ELR (cell line): Measurements from ENCODE around the gene LYRM4.

Experiments used
- DNase-seq: peaks from one replicate; pipeline ENCODE4 v3.0.0-alpha.2; 2015; ENCODE audit warnings: low read depth

The LYRM4 gene

DNA sequence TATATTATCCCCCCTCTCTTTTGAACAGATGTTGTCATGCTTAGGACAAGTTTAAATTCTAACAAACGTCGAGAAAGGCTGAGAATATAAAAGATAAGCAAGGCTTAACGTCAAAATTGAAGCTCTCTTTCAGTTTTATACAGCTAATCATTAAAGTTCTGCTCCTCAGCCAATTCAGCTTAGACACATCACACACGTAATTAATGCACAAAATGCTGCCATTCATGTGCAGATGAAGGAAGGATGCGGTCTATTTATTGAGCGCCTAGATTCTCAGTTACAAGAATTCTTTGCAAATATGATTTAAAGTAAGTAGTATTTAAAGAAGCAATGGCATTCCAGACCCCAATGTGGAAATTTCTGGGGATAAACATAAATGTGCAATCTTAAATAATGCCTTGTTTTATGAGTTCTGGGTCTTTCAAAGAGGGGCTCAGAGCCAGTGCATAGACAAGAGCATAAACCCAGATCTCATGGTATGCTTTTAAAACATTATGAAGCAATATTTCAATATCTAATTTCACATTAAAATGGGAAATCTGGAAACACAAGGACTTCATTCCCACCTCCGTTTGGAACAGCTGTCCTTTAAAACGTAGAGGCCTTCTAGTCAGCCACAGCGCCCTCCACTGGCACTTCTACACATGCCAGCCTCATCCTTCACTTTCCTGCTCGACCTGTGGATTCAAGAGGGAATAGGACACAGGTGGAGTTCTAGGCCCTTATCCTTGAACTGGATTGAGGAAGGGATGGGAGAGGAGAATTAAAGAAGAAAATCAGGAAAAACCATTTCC lies 85.8 kb downstream of the LYRM4 start:
- DNase-seq, result peak; percentile 44

- DNase-seq, result no peak
Observed at GRCh38 chr6:5174244-5174643, 86.5 kb downstream of the LYRM4 start.

- DNase-seq, result no peak
Observed at GRCh38 chr6:5173810-5174209, 86.9 kb downstream of the LYRM4 start.

GRCh38 chr6:5172897-5173474 lies 87.8 kb downstream of the LYRM4 start:
- DNase-seq, result no peak

GRCh38 chr6:5172041-5172653 lies 88.6 kb downstream of the LYRM4 start:
- no peak for DNase-seq

GRCh38 chr6:5167501-5167900 lies 93.2 kb downstream of the LYRM4 start:
- DNase-seq, result peak; percentile 39

DNA sequence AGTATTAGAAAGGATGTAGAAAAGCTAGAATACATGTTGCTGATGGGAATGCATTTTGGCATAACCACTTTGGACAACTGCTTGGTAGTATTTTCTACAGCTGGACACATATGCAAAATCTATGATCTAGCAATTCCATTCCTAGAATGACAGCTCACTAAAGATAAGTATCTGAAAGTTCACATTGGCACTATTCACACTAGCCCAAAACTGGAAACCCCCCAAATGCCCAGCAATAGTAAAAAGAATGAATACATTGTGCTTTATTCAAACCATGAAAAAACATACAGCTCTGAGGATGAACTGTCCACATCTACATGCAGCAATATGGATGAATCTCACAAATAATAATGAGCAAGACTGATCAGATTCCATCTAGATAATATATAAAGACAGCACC lies 96.7 kb downstream of the LYRM4 start:
- DNase-seq, result no peak

- no peak for DNase-seq
Observed at GRCh38 chr6:5163247-5163646, 97.5 kb downstream of the LYRM4 start.

DNA sequence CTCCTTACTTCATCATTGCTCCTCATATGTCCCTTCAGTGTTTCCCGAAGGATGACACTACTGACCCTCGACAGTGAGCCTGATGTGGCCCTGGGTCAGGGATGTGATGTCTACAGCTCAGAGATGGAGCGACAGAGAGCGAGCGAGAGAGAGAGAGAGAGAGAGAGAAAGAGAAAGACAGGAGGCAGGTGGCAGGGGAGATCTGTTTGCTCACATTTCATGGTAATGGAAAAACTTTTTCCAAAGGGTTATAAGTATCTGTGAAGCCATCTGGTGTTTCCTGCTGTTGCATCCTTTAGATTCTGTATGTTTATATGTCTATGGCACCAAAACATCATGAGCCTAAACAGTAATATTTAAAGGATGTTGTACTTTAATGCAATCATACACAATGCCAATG lies 98.4 kb downstream of the LYRM4 start:
- no peak for DNase-seq

GRCh38 chr6:5160206-5160605 lies 100.5 kb downstream of the LYRM4 start:
- DNase-seq, result no peak

- DNase-seq, result no peak
Observed at GRCh38 chr6:5159162-5159561, 101.6 kb downstream of the LYRM4 start.

DNA sequence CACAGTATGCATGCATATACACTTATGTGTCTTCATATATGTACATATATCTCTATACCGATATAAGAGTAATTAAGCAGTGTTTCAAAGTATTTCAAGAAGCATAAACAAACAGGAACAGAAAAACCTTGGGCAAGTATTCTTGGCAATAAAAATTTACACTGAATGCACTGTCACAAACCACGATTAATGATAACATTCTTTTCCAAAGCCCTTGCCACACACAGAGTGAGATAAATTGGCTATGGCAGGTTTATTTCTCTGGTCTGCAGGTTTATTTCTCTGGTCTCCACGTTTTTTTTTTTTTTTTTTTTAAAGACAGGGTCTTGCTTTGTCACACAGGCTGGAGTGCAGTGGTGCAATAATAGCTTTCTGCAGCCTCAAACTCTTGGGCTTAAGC lies 102.6 kb downstream of the LYRM4 start:
- DNase-seq, result no peak

GRCh38 chr6:5157621-5158138 lies 103.1 kb downstream of the LYRM4 start:
- DNase-seq, result no peak

GRCh38 chr6:5156627-5157026 lies 104.1 kb downstream of the LYRM4 start:
- no peak for DNase-seq

DNA sequence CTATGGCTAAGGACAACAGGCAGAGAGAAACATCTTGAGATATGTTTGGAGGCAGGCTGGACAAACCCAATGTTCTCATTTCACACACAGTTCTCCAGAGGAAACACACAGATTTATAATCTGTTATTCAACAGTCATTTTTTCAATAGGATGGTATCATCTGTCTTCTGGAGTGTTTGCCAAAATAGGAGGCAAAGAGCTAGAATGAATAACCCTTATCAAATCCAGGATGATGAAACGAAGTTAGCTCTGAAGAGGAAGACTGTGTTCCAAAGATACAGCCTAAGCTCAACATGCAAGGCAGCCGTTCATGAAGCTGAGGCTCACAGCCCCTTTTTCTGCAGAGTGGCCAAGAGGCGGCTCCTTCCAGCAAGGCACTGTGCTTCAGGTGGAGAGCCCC lies 104.8 kb downstream of the LYRM4 start:
- no peak for DNase-seq

GRCh38 chr6:5153186-5153585 lies 107.6 kb downstream of the LYRM4 start:
- DNase-seq, result no peak

DNA sequence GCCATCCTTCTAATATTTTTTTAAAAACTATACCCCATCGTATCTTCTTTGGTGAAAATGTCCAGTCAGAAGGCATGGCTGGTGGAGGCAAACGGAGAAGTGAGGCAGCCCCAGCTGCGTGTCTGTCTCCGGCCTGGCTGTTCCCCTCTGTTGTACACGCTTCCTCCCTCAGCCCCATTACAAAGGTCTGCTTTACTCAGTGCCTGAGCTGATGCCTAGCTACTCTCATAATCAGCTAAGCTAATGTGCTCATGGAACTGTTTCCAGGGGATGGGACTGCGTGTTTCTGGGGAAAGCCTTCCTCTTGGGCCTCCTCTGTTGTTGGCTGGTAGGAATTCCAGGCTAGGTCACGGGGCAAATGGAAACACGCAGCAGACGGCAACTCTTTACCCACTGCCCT lies 108.3 kb downstream of the LYRM4 start:
- DNase-seq, result no peak

DNA sequence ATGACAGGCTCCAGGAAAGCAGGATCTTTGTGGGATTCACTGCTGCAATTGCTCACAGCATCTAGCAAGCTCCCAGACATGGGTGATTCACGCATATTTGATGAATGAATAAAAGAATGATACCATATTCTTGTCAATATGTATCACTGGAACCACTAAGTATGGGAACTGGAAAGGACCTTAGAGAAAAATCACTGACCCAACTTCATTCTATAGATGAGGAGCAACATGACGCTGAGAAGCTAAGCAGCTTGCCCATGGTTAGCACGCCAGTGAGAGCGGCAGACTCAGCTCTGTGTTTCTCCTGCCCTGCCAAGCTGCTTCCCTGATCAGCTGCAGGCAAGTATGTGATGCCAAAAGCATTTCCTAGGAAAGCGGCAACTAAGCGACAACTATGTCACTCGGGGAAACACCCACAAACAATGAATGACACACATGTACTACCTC lies 108.8 kb downstream of the LYRM4 start:
- DNase-seq, result peak; percentile 98

DNA sequence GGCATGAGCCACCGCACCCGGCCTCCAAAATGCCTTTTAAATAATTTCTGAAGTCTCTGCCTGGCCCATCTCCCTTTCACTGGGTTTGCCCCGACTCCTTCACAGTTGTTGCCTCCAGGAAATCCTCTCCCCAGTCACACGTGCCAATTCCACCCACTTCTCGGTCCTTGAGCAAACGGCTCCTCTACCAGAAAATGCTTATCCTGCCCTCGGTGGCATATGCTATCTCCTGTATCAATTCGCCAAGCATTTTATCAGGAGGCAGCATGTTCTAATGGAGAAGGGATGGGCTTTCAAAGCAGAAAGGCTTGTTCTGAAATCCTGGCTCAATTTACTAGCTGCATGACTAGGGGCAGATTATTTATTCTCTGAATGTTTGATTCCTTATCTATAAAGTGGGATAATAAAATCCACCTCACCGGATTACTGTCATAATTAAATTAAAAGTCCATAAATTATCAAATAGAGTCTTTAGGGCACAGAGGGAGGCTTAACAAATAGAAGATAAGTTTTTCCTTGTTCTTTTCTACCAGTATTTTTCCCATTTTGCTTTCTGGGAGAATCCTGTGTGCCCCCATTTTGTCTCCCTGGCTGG lies 109.3 kb downstream of the LYRM4 start:
- DNase-seq, result peak; percentile 27

DNA sequence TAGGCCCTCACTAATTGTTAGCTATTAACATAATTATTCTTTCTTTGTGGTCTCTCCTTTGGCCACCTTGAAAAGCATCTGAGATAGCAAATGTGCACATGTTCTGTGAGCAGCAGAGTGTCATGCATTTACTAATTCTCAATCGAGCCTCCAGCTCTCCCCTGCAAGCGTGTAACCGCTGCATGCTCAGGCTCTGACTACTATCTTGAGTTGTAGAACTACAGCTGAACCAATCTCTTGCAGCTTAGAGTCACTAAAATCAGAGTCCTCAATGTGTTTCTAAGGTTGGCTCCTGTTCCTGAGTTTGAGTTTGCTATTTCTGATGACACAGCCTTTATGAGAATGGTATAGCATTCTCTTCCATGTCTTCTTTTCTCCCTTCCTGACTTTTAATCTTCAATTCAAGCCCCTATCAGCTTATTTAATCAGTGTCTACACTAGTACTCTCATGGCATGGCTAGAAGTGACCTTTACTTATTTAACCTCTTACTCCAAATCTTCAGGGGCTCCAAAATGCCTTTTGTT lies 110.1 kb downstream of the LYRM4 start:
- peak; percentile 23 for DNase-seq

DNA sequence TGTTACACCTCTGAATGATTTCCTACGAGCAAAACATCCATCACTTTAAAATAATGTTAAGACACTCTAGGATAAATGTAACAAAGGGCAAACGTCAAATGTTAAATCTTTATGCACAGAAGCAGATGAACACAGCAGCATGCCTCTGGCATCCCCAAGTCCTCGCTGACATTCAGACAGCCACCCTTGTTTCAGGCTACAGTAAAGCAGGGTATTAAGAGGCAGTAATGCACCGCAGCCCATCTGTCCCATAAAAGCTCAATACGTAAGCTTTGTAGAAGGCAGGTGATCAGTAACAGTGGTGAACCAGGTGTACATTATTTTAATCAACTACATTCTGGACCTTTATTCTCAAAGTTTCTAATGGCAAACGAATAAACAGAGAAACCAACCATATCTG lies 110.9 kb downstream of the LYRM4 start:
- DNase-seq, result no peak

GRCh38 chr6:5149159-5149704 lies 111.5 kb downstream of the LYRM4 start:
- DNase-seq, result no peak
